HepG2 (cell line): ENCODE results near the gene RSBN1L. TPM values are rescaled to one million over a fixed set of nuclear protein-coding genes. Genes with fewer than 3 reads are reported as not detected.

Experiments used
- ATAC-seq: fragments of 200-7000 bp; cut with Tn5 transposase; 3 replicates; pipeline ENCODE4 v1.9.1; 2020; ENCODE audit warnings: mild to moderate bottlenecking, moderate library complexity
- BruUV-seq: library from RNA; stranded (reverse); fragments of 400-500 nt; replicated peaks from 2 replicates; lab custom pipeline; 2021; lab: Mats Ljungman, UMichigan
- CTCF ChIA-PET: fragments of 300-600 bp; formaldehyde crosslinking; extraction: SDS; loops from one replicate; lab custom pipeline; 2021; ENCODE audit warnings: low total read pairs, inconsistent platforms, low intra/inter-chr PET ratio; lab: Yijun Ruan, JAX
- POLR2A ChIA-PET: fragments of 350-600 bp; sonication (Branson Sonifier 250); formaldehyde crosslinking; loops from one replicate; lab custom pipeline; 2020; ENCODE audit warnings: antibody characterized with exemption, inconsistent platforms; lab: Yijun Ruan, JAX
- DNase-seq: peaks from one replicate; pipeline ENCODE4 v3.0.0-alpha.2; 2015; ENCODE audit warnings: low spot score
- FAIRE-seq: peaks from 3 replicates; lab custom pipeline; 2011; peaks lifted over from hg19 to GRCh38; lab: Jason Lieb, UNC
- H2AFZ ChIP-seq: one replicate; pipeline ENCODE4 v1.6.1; 2011; ENCODE audit warnings: low read length, inconsistent platforms
- H3K27ac ChIP-seq: fragments of 300-600 bp; 3 replicates; pipeline ENCODE4 v1.8.0; 2011; ENCODE audit warnings: mixed run types, mild to moderate bottlenecking, mixed read lengths, low read length, inconsistent platforms; ENCODE audit not compliant: insufficient read depth; ENCODE audit errors: extremely low read length
- H3K27me3 ChIP-seq, 2 experiments: fragments of 200-600 bp in 1 of 2; 2 replicates in 1 of 2; 3 replicates in 1 of 2; pipeline versions ENCODE4 v1.6.0 to v1.8.0; 2011; ENCODE audit warnings: low read length in 2 of 2, mild to moderate bottlenecking in 2 of 2, moderate library complexity in 2 of 2, inconsistent platforms in 1 of 2; ENCODE audit not compliant: insufficient read depth in 2 of 2, control insufficient read depth in 1 of 2
- H3K36me3 ChIP-seq, 2 experiments: fragments of 200-600 bp in 1 of 2; replicated peaks in 1 of 2; 2 replicates in 1 of 2; 3 replicates in 1 of 2; pipeline versions ENCODE4 v1.5.1 to v1.8.0; 2011; ENCODE audit warnings: low read length in 2 of 2, inconsistent platforms in 1 of 2; ENCODE audit not compliant: insufficient read depth in 2 of 2, control insufficient read depth in 1 of 2
- H3K4me1 ChIP-seq: 2 replicates; pipeline ENCODE4 v1.5.1; 2012; ENCODE audit warnings: low read length, inconsistent platforms; ENCODE audit not compliant: insufficient read depth
- H3K4me2 ChIP-seq: 2 replicates; pipeline ENCODE4 v1.6.0; 2011; ENCODE audit warnings: low read depth, low read length, inconsistent platforms
- H3K4me3 ChIP-seq, 3 experiments: fragments of 200-600 bp in 1 of 3; sonication (generic), shearing (Covaris generic) in 1 of 3; replicated peaks in 1 of 3; 2 replicates each; pipeline ENCODE4 v1.5.1; 2011 to 2016; ENCODE audit warnings: low read length in 3 of 3, inconsistent platforms in 2 of 3, low read depth in 2 of 3, mild to moderate bottlenecking in 2 of 3, control low read depth in 1 of 3, mixed read lengths in 1 of 3; ENCODE audit not compliant: insufficient read depth in 1 of 3
- H3K79me2 ChIP-seq: one replicate; pipeline ENCODE4 v1.6.1; 2011; ENCODE audit warnings: low read length, inconsistent platforms; ENCODE audit not compliant: insufficient read depth
- H3K9ac ChIP-seq: 2 replicates; pipeline ENCODE4 v1.6.0; 2011; ENCODE audit warnings: mild to moderate bottlenecking, low read depth, low read length, inconsistent platforms; ENCODE audit not compliant: insufficient read depth
- H3K9me3 ChIP-seq: 2 replicates; pipeline ENCODE4 v1.5.1; 2012; ENCODE audit warnings: mild to moderate bottlenecking, low read length
- H4K20me1 ChIP-seq: 2 replicates; pipeline ENCODE4 v1.6.0; 2011; ENCODE audit warnings: inconsistent platforms, mild to moderate bottlenecking, low read length, moderate library complexity; ENCODE audit not compliant: insufficient read depth
- AGO2 ChIP-seq: fragments of 200-400 bp; formaldehyde crosslinking; optimal IDR thresholded peaks from 2 replicates; pipeline ENCODE3; 2017; ENCODE audit warnings: mild to moderate bottlenecking, low read depth, low read length, moderate library complexity
- NONO ChIP-seq, 2 experiments: fragments of 450-650 bp in 1 of 2; sonication (generic) in 1 of 2; formaldehyde crosslinking in 1 of 2; IDR thresholded peaks in 1 of 2; conservative IDR thresholded peaks in 1 of 2; 2 replicates each; pipeline versions ENCODE4 v1.6.1 to v1.8.0; 2017 to 2022; ENCODE audit warnings: mild to moderate bottlenecking in 1 of 2, missing genetic modification reagents in 1 of 2, moderate library complexity in 1 of 2
- ZNF3 ChIP-seq: IDR thresholded peaks from 2 replicates; pipeline ENCODE4 v1.7.0; 2017; ENCODE audit warnings: inconsistent platforms
- ZNF34 ChIP-seq: sonication (generic); formaldehyde crosslinking; IDR thresholded peaks from 2 replicates; pipeline ENCODE4 v1.4.0; 2020; ENCODE audit warnings: mild to moderate bottlenecking, missing genetic modification reagents, borderline replicate concordance
- ZNF446 ChIP-seq: sonication (generic); formaldehyde crosslinking; IDR thresholded peaks from 2 replicates; pipeline ENCODE4 v1.5.0; 2020; ENCODE audit warnings: mild to moderate bottlenecking, missing genetic modification reagents
- ZNF513 ChIP-seq: sonication (generic); formaldehyde crosslinking; conservative IDR thresholded peaks from 2 replicates; pipeline ENCODE4 v1.5.0; 2020; ENCODE audit warnings: missing genetic modification reagents
- ZNF572 ChIP-seq: sonication (generic); formaldehyde crosslinking; IDR thresholded peaks from 2 replicates; pipeline ENCODE4 v1.5.1; 2020; ENCODE audit warnings: mild to moderate bottlenecking, missing genetic modification reagents
- WGBS: methylation state at CpG from one replicate; pipeline ENCODE4 v1.1.6; 2017; ENCODE audit warnings: low lambda C conversion rate; 5-methylcytosine and 5-hydroxymethylcytosine counted together
- in situ Hi-C: cut with HindIII; loops from 2 replicates; pipeline ENCODE4 v1.10.0; 2017; ENCODE audit warnings: low pct_unique_long_range_greater_than_20kb; ENCODE audit not compliant: extremely low pct_ligation_motif_present
- intact Hi-C: fragments of 100-400 bp; cut with micrococcal nuclease; formaldehyde crosslinking; loops from one replicate; pipeline ENCODE4 v1.10.0; 2022; ENCODE audit not compliant: unreplicated experiment
- polyA plus RNA-seq, 8 experiments: library from polyadenylated mRNA; depleted of rRNA in 3 of 8; stranded (reverse) in 7 of 8; unstranded in 1 of 8; fragments of >200 nt; fragmentation: Illumina TruSeq in 4 of 8; extraction: Trizol in 4 of 8; gene quantifications; 2 replicates each; pipeline versions ENCODE4 v1.2.1 to v1.2.3, GENCODE V29; 2011 to 2016; ENCODE audit warnings: low read depth in 4 of 8, missing spikeins in 1 of 8, mixed read lengths in 1 of 8; ENCODE audit not compliant: insufficient read depth in 1 of 8
- total RNA-seq, 5 experiments: library from RNA; depleted of rRNA; stranded (reverse); fragments of >200 nt; fragmentation: Illumina TruSeq; extraction: Trizol; gene quantifications; 2 replicates each; pipeline ENCODE4 v1.2.3, GENCODE V29; 2016; ENCODE audit warnings: low read depth in 1 of 5
- TF ChIP-seq, protein P1 (sequence below): sonication (generic); formaldehyde crosslinking; IDR thresholded peaks from one replicate; pipeline ENCODE4 v1.5.1; 2020; ENCODE audit warnings: mild to moderate bottlenecking, missing genetic modification reagents; ENCODE audit errors: not compliant biosample characterization

Gene RSBN1L
- total and polyA plus RNA-seq, 2 of the 13 experiments (the other 11 are each of a cell fraction or from before 2014, with no cell fraction given): 7.7 to 21.3 TPM

- WGBS: 95% methylated on average over 3 of the region's 3 CpGs
- Histone ChIP-seq H3K27me3 (no peaks in the 10 kb centered on the region), H3K79me2 (peaks cover 89% of the 10 kb centered on the region), H3K4me3 (no peak overlapping the region), H4K20me1 (peaks cover 11% of the 10 kb centered on the region; the same call in 1 of the 2 replicates), H2AFZ (no peak overlapping the region), H3K27ac (no peak overlapping the region), H3K36me3 (peaks cover 0 to 15% of the 10 kb centered on the region in 2 experiments; a peak in 2 of 5 replicates), H3K4me1 (peaks cover 15% of the 10 kb centered on the region; the same call in 1 of the 2 replicates), H3K4me2 (no peak overlapping the region), H3K9ac (no peak overlapping the region), H3K9me3 (no peaks in the 10 kb centered on the region)
- in situ Hi-C loops: no loop called here
- CTCF ChIA-PET: no interaction called here
- POLR2A ChIA-PET: no interaction called here
- FAIRE-seq: no peak
- intact Hi-C loops: no loop called here
- no TSS peak for BruUV-seq
- TF ChIP-seq NONO (IDR thresholded peaks at IDR 0.05) (no peak), NONO (CRISPR knock-in tag; conservative IDR thresholded peaks at IDR 0.05) (no peak), ZNF572 (CRISPR knock-in tag) (no peak), ZNF34 (no peak), ZNF446 (CRISPR knock-in tag) (no peak), ZNF513 (CRISPR knock-in tag) (no peak)
- ATAC-seq: no peak
- no peak for DNase-seq
Observed at GRCh38 chr7:77710861-77711260, 14.6 kb downstream of the RSBN1L start.

DNA sequence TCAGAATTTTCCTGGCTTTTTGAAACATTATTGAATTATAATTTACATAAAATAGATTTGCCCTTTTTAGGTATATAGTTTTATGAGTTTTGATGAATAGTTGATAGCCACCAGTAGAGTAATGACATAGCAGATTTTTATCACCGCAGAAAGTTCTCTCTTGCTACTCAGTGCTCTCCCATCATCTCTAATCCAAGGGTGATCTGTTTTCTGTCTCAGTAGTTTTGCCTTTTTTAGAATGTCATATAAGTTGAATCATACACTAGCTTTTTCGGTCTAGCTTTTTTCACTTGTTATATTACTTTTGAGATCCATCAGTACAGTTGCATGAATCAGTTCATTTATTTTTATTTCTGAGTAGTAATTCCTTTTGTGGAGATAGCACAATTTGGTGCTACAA, 17.9 kb downstream of the RSBN1L start:
- ATAC-seq: no peak
- Histone ChIP-seq H3K9me3 (no peaks in the 10 kb centered on the region), H3K36me3 (peaks cover 0 to 12% of the 10 kb centered on the region in 2 experiments; a peak in 2 of 5 replicates), H3K4me1 (peaks cover 10% of the 10 kb centered on the region; the same call in 1 of the 2 replicates), H3K9ac (no peak overlapping the region), H3K27me3 (no peaks in the 10 kb centered on the region), H3K4me2 (no peak overlapping the region), H4K20me1 (peaks cover 16% of the 10 kb centered on the region; the same call in 1 of the 2 replicates), H3K27ac (no peak overlapping the region), H3K79me2 (peaks cover 91% of the 10 kb centered on the region), H2AFZ (no peak overlapping the region), H3K4me3 (no peak overlapping the region)
- FAIRE-seq: no peak
- in situ Hi-C loops: no loop called here
- BruUV-seq: no TSS peak
- intact Hi-C loops: no loop called here
- no peak for DNase-seq
- ChIA-PET CTCF (no interaction called here), POLR2A (interaction anchor here (1.1 kb wide), 1 partner anchor 18 kb away, joined by 4 read pairs; no protein-coding TSS in a partner anchor)
- 100% methylated on average over 2 of the region's 2 CpGs for WGBS
- TF ChIP-seq ZNF3 (CRISPR knock-in tag): no peak
- TF ChIP-seq, protein P1, sequence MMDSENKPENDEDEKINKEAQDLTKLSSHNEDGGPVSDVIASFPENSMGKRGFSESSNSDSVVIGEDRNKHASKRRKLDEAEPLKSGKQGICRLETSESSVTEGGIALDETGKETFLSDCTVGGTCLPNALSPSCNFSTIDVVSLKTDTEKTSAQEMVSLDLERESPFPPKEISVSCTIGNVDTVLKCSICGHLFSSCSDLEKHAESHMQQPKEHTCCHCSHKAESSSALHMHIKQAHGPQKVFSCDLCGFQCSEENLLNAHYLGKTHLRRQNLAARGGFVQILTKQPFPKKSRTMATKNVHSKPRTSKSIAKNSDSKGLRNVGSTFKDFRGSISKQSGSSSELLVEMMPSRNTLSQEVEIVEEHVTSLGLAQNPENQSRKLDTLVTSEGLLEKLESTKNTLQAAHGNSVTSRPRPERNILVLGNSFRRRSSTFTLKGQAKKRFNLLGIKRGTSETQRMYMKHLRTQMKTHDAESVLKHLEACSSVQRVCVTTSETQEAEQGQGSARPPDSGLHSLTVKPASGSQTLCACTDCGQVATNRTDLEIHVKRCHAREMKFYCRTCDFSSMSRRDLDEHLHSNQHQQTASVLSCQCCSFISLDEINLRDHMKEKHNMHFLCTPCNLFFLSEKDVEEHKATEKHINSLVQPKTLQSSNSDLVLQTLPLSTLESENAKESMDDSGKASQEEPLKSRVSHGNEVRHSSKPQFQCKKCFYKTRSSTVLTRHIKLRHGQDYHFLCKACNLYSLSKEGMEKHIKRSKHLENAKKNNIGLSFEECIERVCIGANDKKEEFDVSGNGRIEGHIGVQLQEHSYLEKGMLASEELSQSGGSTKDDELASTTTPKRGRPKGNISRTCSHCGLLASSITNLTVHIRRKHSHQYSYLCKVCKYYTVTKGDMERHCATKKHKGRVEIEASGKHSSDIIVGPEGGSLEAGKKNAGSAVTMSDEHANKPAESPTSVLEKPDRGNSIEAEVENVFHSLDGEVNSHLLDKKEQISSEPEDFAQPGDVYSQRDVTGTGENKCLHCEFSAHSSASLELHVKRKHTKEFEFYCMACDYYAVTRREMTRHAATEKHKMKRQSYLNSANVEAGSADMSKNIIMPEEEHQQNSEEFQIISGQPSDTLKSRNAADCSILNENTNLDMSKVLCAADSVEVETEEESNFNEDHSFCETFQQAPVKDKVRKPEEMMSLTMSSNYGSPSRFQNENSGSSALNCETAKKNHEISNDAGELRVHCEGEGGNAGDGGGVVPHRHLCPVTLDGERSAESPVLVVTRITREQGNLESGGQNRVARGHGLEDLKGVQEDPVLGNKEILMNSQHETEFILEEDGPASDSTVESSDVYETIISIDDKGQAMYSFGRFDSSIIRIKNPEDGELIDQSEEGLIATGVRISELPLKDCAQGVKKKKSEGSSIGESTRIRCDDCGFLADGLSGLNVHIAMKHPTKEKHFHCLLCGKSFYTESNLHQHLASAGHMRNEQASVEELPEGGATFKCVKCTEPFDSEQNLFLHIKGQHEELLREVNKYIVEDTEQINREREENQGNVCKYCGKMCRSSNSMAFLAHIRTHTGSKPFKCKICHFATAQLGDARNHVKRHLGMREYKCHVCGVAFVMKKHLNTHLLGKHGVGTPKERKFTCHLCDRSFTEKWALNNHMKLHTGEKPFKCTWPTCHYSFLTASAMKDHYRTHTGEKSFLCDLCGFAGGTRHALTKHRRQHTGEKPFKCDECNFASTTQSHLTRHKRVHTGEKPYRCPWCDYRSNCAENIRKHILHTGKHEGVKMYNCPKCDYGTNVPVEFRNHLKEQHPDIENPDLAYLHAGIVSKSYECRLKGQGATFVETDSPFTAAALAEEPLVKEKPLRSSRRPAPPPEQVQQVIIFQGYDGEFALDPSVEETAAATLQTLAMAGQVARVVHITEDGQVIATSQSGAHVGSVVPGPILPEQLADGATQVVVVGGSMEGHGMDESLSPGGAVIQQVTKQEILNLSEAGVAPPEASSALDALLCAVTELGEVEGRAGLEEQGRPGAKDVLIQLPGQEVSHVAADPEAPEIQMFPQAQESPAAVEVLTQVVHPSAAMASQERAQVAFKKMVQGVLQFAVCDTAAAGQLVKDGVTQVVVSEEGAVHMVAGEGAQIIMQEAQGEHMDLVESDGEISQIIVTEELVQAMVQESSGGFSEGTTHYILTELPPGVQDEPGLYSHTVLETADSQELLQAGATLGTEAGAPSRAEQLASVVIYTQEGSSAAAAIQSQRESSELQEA (CRISPR knock-in tag): no peak
- no peak for TF ChIP-seq AGO2
